RWPE2 (cell line): ENCODE data around the gene WDR5.
A peak's percentile ranks its signal among the peaks of the same experiment; 100 is the strongest.

Experiments used
- ATAC-seq: fragments of 200-7000 bp; cut with Tn5 transposase; 3 replicates; pipeline ENCODE4 v1.9.1; 2021; ENCODE audit warnings: low read depth
- DNase-seq: peaks from one replicate; pipeline ENCODE4 v3.0.0-alpha.2; 2020; ENCODE audit warnings: low spot score
- H3K27ac ChIP-seq: fragments of 450-650 bp; 2 replicates; pipeline ENCODE4 v1.5.1; 2017; ENCODE audit warnings: mild to moderate bottlenecking; ENCODE audit not compliant: poor library complexity, severe bottlenecking
- H3K27me3 ChIP-seq: fragments of 250-450 bp; sonication (Bioruptor Pico); 2 replicates; pipeline ENCODE4 v1.5.1; 2021; ENCODE audit warnings: mild to moderate bottlenecking, moderate library complexity; ENCODE audit not compliant: insufficient read depth, poor library complexity, severe bottlenecking
- H3K36me3 ChIP-seq: fragments of 250-450 bp; sonication (Bioruptor Pico); 2 replicates; pipeline ENCODE4 v1.5.1; 2020; ENCODE audit warnings: low read depth, mild to moderate bottlenecking, moderate library complexity
- H3K4me1 ChIP-seq: fragments of 250-450 bp; sonication (Bioruptor Pico); 2 replicates; pipeline ENCODE4 v1.5.1; 2021; ENCODE audit warnings: mild to moderate bottlenecking, moderate library complexity; ENCODE audit not compliant: insufficient read depth, poor library complexity, severe bottlenecking
- H3K4me3 ChIP-seq: fragments of 250-450 bp; sonication (Bioruptor Pico); 2 replicates; pipeline ENCODE4 v1.5.1; 2021; ENCODE audit warnings: mild to moderate bottlenecking, moderate library complexity; ENCODE audit not compliant: severe bottlenecking
- H3K9me3 ChIP-seq: fragments of 250-450 bp; sonication (Bioruptor Pico); 2 replicates; pipeline ENCODE4 v1.5.1; 2021; ENCODE audit warnings: mild to moderate bottlenecking, moderate library complexity; ENCODE audit not compliant: severe bottlenecking
- CTCF ChIP-seq: fragments of 450-650 bp; IDR thresholded peaks from one replicate; pipeline ENCODE4 v1.5.1; 2017; ENCODE audit warnings: mild to moderate bottlenecking, moderate library complexity; ENCODE audit not compliant: poor library complexity, severe bottlenecking

WDR5 gene

GRCh38 chr9:134127065-134127580 is 8.8 kb upstream of the WDR5 start:
- Histone ChIP-seq H3K4me3 (no peak overlapping the region), H3K27ac (no peak overlapping the region), H3K27me3 (no peaks in the 10 kb centered on the region), H3K9me3 (no peaks in the 10 kb centered on the region), H3K36me3 (no peaks in the 10 kb centered on the region), H3K4me1 (peaks cover 8% of the 10 kb centered on the region)
- DNase-seq (no peak), ATAC-seq (no peak)
- TF ChIP-seq CTCF = no peak

GRCh38 chr9:134127616-134128015 is 8.3 kb upstream of the WDR5 start:
- DNase-seq = no peak
- Histone ChIP-seq H3K36me3 (no peaks in the 10 kb centered on the region), H3K9me3 (no peaks in the 10 kb centered on the region), H3K27ac (no peak overlapping the region), H3K27me3 (no peaks in the 10 kb centered on the region), H3K4me3 (no peak overlapping the region), H3K4me1 (peaks cover 8% of the 10 kb centered on the region)
- TF ChIP-seq CTCF = no peak
- ATAC-seq = no peak

GRCh38 chr9:134128727-134129679 is 6.9 kb upstream of the WDR5 start:
- H3K36me3 ChIP-seq = no peaks in the 10 kb centered on the region
- DNase-seq = no peak
- no peak overlapping the region for H3K4me3 ChIP-seq
- no peaks in the 10 kb centered on the region for H3K9me3 ChIP-seq
- peaks cover 8% of the 10 kb centered on the region for H3K4me1 ChIP-seq
- H3K27me3 ChIP-seq = no peaks in the 10 kb centered on the region
- no peak for ATAC-seq
- TF ChIP-seq CTCF = no peak
- H3K27ac ChIP-seq = no peak overlapping the region

GRCh38 chr9:134130503-134131375 is 5.1 kb upstream of the WDR5 start:
- Histone ChIP-seq H3K4me1 (peaks cover 8% of the 10 kb centered on the region), H3K36me3 (no peaks in the 10 kb centered on the region), H3K9me3 (no peaks in the 10 kb centered on the region), H3K27ac (peak overlapping the region; percentile 19), H3K27me3 (no peaks in the 10 kb centered on the region), H3K4me3 (no peak overlapping the region)
- ATAC-seq (peak; percentile 59), DNase-seq (no peak)
- TF ChIP-seq CTCF = no peak
